ENCODE data around the gene RBM47.

- TF ChIP-seq, protein P1, sequence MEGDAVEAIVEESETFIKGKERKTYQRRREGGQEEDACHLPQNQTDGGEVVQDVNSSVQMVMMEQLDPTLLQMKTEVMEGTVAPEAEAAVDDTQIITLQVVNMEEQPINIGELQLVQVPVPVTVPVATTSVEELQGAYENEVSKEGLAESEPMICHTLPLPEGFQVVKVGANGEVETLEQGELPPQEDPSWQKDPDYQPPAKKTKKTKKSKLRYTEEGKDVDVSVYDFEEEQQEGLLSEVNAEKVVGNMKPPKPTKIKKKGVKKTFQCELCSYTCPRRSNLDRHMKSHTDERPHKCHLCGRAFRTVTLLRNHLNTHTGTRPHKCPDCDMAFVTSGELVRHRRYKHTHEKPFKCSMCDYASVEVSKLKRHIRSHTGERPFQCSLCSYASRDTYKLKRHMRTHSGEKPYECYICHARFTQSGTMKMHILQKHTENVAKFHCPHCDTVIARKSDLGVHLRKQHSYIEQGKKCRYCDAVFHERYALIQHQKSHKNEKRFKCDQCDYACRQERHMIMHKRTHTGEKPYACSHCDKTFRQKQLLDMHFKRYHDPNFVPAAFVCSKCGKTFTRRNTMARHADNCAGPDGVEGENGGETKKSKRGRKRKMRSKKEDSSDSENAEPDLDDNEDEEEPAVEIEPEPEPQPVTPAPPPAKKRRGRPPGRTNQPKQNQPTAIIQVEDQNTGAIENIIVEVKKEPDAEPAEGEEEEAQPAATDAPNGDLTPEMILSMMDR (IDR thresholded peaks at IDR 0.05; ENCODE audit: low read depth, low read length) = no peak
- TF ChIP-seq EZH2phosphoT487 (IDR thresholded peaks at IDR 0.05; ENCODE audit: low read depth) = no peak
Observed at GRCh38 chr4:40656201-40656863, 26.7 kb upstream of the RBM47 start.
